Glutamatergic neuron (in vitro differentiated cells): ENCODE results near the gene SNAPC3. TPM values are rescaled to one million over a fixed set of nuclear protein-coding genes. Genes with fewer than 3 reads are reported as not detected.

Experiments
- DNase-seq: peaks from one replicate; pipeline ENCODE4 v3.0.0; 2022
- H3K27ac Mint-ChIP-seq: one replicate; pipeline ENCODE4 v1.8.0; 2020; ENCODE audit warnings: mild to moderate bottlenecking, mixed read lengths, inconsistent platforms; ENCODE audit not compliant: unreplicated experiment
- H3K27me3 Mint-ChIP-seq: one replicate; pipeline ENCODE4 v1.8.0; 2020; ENCODE audit warnings: mild to moderate bottlenecking, moderate library complexity, mixed read lengths, inconsistent platforms; ENCODE audit not compliant: unreplicated experiment
- H3K36me3 Mint-ChIP-seq: one replicate; pipeline ENCODE4 v1.8.0; 2020; ENCODE audit warnings: mild to moderate bottlenecking, mixed read lengths, inconsistent platforms; ENCODE audit not compliant: unreplicated experiment
- H3K4me1 Mint-ChIP-seq: one replicate; pipeline ENCODE4 v1.8.0; 2020; ENCODE audit warnings: mild to moderate bottlenecking, low read depth, mixed read lengths, inconsistent platforms; ENCODE audit not compliant: unreplicated experiment
- H3K4me3 Mint-ChIP-seq: one replicate; pipeline ENCODE4 v1.8.0; 2020; ENCODE audit warnings: mild to moderate bottlenecking, mixed read lengths, inconsistent platforms; ENCODE audit not compliant: unreplicated experiment
- H3K9me3 Mint-ChIP-seq: one replicate; pipeline ENCODE4 v1.8.0; 2020; ENCODE audit warnings: mild to moderate bottlenecking, moderate library complexity, mixed read lengths, inconsistent platforms; ENCODE audit not compliant: unreplicated experiment
- CTCF ChIP-seq: fragments of 200-600 bp; sonication (generic); IDR thresholded peaks from one replicate; pipeline ENCODE4 v1.5.0; 2021; ENCODE audit not compliant: partially characterized antibody, unreplicated experiment
- total RNA-seq: library from RNA; stranded (reverse); fragmentation: NEBNext Ultra II Directional; extraction: Animal tissue kit (Norgen Biotek cat#: 25700); gene quantifications from one replicate; pipeline ENCODE4 v1.2.1, GENCODE V29; 2021; ENCODE audit not compliant: unreplicated experiment

Gene SNAPC3
- total RNA-seq, 1 donor from 2014 or later, result 104 TPM

DNA sequence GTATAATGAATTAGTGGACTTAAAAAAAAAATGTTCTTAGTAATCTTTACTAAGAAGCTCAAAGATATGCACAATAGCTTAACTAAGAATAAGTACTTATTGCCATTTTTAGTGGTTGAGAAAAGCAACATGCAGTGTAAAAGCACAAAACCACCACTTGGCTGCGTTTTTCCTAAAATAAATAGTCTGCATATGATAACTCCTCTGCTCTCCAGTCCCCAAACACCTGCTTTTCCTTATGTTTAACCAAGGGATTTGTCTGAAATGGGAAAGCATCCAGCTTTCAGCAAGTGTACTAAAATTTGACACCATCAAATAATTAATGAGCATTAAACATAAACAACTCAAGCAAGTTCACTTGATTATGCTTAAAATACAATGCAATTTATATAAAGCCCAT lies 46.7 kb downstream of the SNAPC3 start:
- Mint-ChIP-seq H3K9me3 (no peaks in the 10 kb centered on the region), H3K4me1 (peaks cover 5% of the 10 kb centered on the region), H3K4me3 (no peak overlapping the region), H3K36me3 (no peaks in the 10 kb centered on the region), H3K27ac (peak overlapping the region; percentile 66), H3K27me3 (peaks cover 1% of the 10 kb centered on the region)
- DNase-seq, result no peak
- no peak for TF ChIP-seq CTCF

DNA sequence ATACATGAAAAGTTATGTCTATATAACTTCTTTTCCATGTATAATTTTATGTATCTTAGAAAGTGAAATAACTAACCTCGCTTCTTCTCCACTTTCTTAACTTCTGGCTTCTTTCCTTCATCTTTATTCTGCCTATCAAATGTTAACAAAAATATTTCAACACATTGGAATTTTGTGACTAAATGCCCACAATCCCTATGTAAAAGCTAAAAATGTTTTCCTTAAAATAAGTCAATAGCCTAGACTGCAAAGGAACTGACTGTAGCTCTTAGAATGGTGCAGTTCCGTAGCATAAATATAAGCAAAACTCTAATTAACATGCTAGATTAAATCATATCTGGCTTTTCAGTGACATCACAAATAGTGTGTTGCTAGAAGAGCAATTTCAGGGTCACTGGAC lies 47.2 kb downstream of the SNAPC3 start:
- H3K9me3 Mint-ChIP-seq, result no peaks in the 10 kb centered on the region
- no peaks in the 10 kb centered on the region for H3K36me3 Mint-ChIP-seq
- no peak for DNase-seq
- peaks cover 1% of the 10 kb centered on the region for H3K27me3 Mint-ChIP-seq
- TF ChIP-seq CTCF, result no peak
- peaks cover 5% of the 10 kb centered on the region for H3K4me1 Mint-ChIP-seq
- no peak overlapping the region for H3K4me3 Mint-ChIP-seq
- peak overlapping the region; percentile 43 for H3K27ac Mint-ChIP-seq

DNA sequence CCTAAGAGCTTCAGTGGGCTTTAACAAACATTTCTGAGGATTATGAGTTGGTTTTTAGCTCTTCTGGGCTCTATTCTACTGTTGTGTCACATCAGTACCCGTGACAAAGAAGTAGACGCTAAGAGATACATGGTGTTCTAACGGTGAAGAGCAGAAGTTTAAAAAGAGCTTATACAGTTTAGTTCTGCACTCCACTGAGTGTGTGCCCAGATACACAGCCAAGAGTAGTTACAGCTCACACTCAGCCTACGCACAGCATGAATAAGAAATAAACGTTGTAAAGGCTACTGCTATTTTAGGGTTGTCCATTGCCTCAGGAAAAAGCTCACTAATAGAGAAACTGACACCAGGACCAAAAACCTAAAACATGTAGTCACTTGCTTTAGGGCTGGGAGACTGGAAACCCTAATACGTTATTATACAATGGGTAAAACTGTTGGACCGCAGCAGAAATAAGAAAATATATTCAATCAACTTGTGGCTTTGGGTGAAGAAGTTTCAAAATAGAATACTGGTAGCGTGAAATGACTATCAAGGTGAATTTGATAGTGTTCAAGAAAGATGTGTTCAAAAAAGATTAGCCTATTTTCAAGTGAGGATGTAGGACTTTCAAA lies 53.4 kb downstream of the SNAPC3 start:
- no peaks in the 10 kb centered on the region for H3K9me3 Mint-ChIP-seq
- no peak for DNase-seq
- no peak for TF ChIP-seq CTCF
- peaks cover 1% of the 10 kb centered on the region for H3K27me3 Mint-ChIP-seq
- no peaks in the 10 kb centered on the region for H3K36me3 Mint-ChIP-seq
- H3K27ac Mint-ChIP-seq, result no peak overlapping the region
- H3K4me3 Mint-ChIP-seq, result no peak overlapping the region
- peaks cover 4% of the 10 kb centered on the region for H3K4me1 Mint-ChIP-seq

- Mint-ChIP-seq H3K27ac (no peak overlapping the region), H3K9me3 (no peaks in the 10 kb centered on the region), H3K4me1 (peaks cover 16% of the 10 kb centered on the region), H3K36me3 (no peaks in the 10 kb centered on the region), H3K4me3 (no peak overlapping the region), H3K27me3 (no peaks in the 10 kb centered on the region)
- no peak for TF ChIP-seq CTCF
- no peak for DNase-seq
Observed at GRCh38 chr9:15480028-15480427, 57.4 kb downstream of the SNAPC3 start.

DNA sequence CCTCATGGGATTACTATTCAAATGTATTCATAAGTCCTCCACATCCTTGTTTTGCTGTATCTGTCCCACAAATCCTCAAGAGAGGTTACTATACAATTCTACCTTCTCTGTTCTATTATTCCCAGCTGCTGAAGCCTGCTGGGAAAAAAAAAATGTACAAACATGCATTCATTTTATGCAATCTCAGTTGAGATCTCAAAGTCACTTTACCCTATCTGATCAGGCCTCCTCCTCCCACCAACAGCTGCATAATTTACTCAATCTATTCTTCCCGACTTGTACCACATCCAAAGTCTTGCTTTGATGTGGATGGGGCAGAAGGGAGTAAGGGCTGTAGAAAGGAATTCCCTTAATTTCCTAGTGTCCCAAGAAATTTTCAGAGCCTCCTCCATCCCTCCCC lies 59.5 kb downstream of the SNAPC3 start:
- TF ChIP-seq CTCF, result no peak
- Mint-ChIP-seq H3K27ac (peak overlapping the region; percentile 6), H3K27me3 (no peaks in the 10 kb centered on the region), H3K4me1 (peaks cover 16% of the 10 kb centered on the region), H3K4me3 (no peak overlapping the region), H3K9me3 (no peaks in the 10 kb centered on the region), H3K36me3 (no peaks in the 10 kb centered on the region)
- no peak for DNase-seq
